Esophagus muscularis mucosa (tissue), 4 donors: Measurements from ENCODE around the gene DEDD.

Source experiments
- CTCF ChIP-seq, 3 experiments: fragments of 200-600 bp in 2 of 3; fragments of 450-650 bp in 1 of 3; sonication (generic) in 2 of 3; IDR thresholded peaks; one replicate each; pipeline ENCODE4 v1.5.1; 2017 to 2019; ENCODE audit warnings: antibody characterized with exemption in 3 of 3, mild to moderate bottlenecking in 2 of 3, moderate library complexity in 1 of 3
- EP300 ChIP-seq: sonication (generic); formaldehyde crosslinking; IDR thresholded peaks from one replicate; pipeline ENCODE4 v1.6.1; 2017; ENCODE audit warnings: antibody characterized with exemption
- POLR2A ChIP-seq: fragments of 450-650 bp; IDR thresholded peaks from one replicate; pipeline ENCODE4 v1.6.1; 2017; ENCODE audit warnings: antibody characterized with exemption, moderate library complexity, mild to moderate bottlenecking, low read depth
- POLR2AphosphoS5 ChIP-seq, 2 donors: sonication (generic); formaldehyde crosslinking; IDR thresholded peaks; one replicate each; pipeline ENCODE4 v1.6.1; 2017; ENCODE audit warnings: antibody characterized with exemption in 2 of 2

- TF ChIP-seq CTCF (IDR thresholded peaks at IDR 0.05) (no peak), POLR2A (no peak), POLR2AphosphoS5 (IDR thresholded peaks at IDR 0.05) (no peak), EP300 (no peak)
Measured at GRCh38 chr1:161095230-161095629, 37.2 kb downstream of the DEDD start.
